WTC11 (cell line): ENCODE measurements around the gene PPP2R2C. TPM values are rescaled to one million over a fixed set of nuclear protein-coding genes. Genes with fewer than 3 reads are reported as not detected.

Source experiments
- ATF1 ChIP-seq: sonication (generic); formaldehyde crosslinking; IDR thresholded peaks from 2 replicates; pipeline ENCODE4 v1.8.1; 2023; ENCODE audit warnings: mild to moderate bottlenecking, moderate library complexity, missing genetic modification reagents
- CBFB ChIP-seq: sonication (generic); formaldehyde crosslinking; IDR thresholded peaks from 2 replicates; pipeline ENCODE4 v1.8.1; 2022; ENCODE audit warnings: mild to moderate bottlenecking, low read depth, missing genetic modification reagents
- CREB1 ChIP-seq: sonication (generic); formaldehyde crosslinking; IDR thresholded peaks from 2 replicates; pipeline ENCODE4 v1.8.0; 2023; ENCODE audit warnings: mild to moderate bottlenecking, missing genetic modification reagents
- CREM ChIP-seq: sonication (generic); formaldehyde crosslinking; IDR thresholded peaks from 2 replicates; pipeline ENCODE4 v1.8.1; 2022; ENCODE audit warnings: mild to moderate bottlenecking, missing genetic modification reagents, moderate library complexity
- FOXK1 ChIP-seq: sonication (generic); formaldehyde crosslinking; IDR thresholded peaks from 2 replicates; pipeline ENCODE4 v1.8.0; 2022; ENCODE audit warnings: mild to moderate bottlenecking, moderate library complexity, missing genetic modification reagents
- FOXP1 ChIP-seq: sonication (generic); formaldehyde crosslinking; IDR thresholded peaks from 2 replicates; pipeline ENCODE4 v1.8.0; 2022; ENCODE audit warnings: missing genetic modification reagents, mild to moderate bottlenecking, moderate library complexity, borderline replicate concordance
- GABPB1 ChIP-seq: sonication (generic); formaldehyde crosslinking; IDR thresholded peaks from 2 replicates; pipeline ENCODE4 v1.8.1; 2023; ENCODE audit warnings: mild to moderate bottlenecking, missing genetic modification reagents
- GTF2I ChIP-seq: fragments of 250-450 bp; sonication (Bioruptor Pico); conservative IDR thresholded peaks from 2 replicates; pipeline ENCODE4 v1.4.0; 2021; ENCODE audit warnings: mild to moderate bottlenecking
- JUN ChIP-seq: sonication (generic); formaldehyde crosslinking; IDR thresholded peaks from 2 replicates; pipeline ENCODE4 v1.8.0; 2023; ENCODE audit warnings: mild to moderate bottlenecking, missing genetic modification reagents
- MXD4 ChIP-seq: fragments of 250-450 bp; sonication (Bioruptor Pico); IDR thresholded peaks from 2 replicates; pipeline ENCODE4 v1.8.0; 2021; ENCODE audit warnings: mild to moderate bottlenecking, moderate library complexity, borderline replicate concordance
- NR1H2 ChIP-seq: sonication (generic); formaldehyde crosslinking; IDR thresholded peaks from 2 replicates; pipeline ENCODE4 v1.9.0; 2021; ENCODE audit warnings: mild to moderate bottlenecking, moderate library complexity, missing genetic modification reagents
- NR3C1 ChIP-seq: sonication (generic); formaldehyde crosslinking; conservative IDR thresholded peaks from 2 replicates; pipeline ENCODE4 v1.8.1; 2023; ENCODE audit warnings: low read depth, mild to moderate bottlenecking, missing genetic modification reagents
- PRRX2 ChIP-seq: fragments of 250-450 bp; sonication (Bioruptor Pico); IDR thresholded peaks from 2 replicates; pipeline ENCODE4 v1.8.0; 2021; ENCODE audit warnings: mild to moderate bottlenecking
- TCF7 ChIP-seq: sonication (generic); formaldehyde crosslinking; IDR thresholded peaks from 2 replicates; pipeline ENCODE4 v1.8.0; 2022; ENCODE audit warnings: mild to moderate bottlenecking, low read depth, missing genetic modification reagents, moderate library complexity
- TEAD1 ChIP-seq: sonication (generic); formaldehyde crosslinking; IDR thresholded peaks from 2 replicates; pipeline ENCODE4 v1.8.0; 2022; ENCODE audit warnings: mild to moderate bottlenecking, missing genetic modification reagents
- ZNF263 ChIP-seq: sonication (generic); formaldehyde crosslinking; IDR thresholded peaks from 2 replicates; pipeline ENCODE4 v1.8.1; 2022; ENCODE audit warnings: low read depth, mild to moderate bottlenecking, moderate library complexity, missing genetic modification reagents
- ZNF396 ChIP-seq: fragments of 250-450 bp; sonication (Bioruptor Pico); IDR thresholded peaks from 2 replicates; pipeline ENCODE4 v1.8.0; 2021; ENCODE audit warnings: mild to moderate bottlenecking, moderate library complexity, borderline replicate concordance
- ZNF423 ChIP-seq: fragments of 250-450 bp; sonication (Bioruptor Pico); IDR thresholded peaks from 2 replicates; pipeline ENCODE4 v2.1.2; 2022; ENCODE audit warnings: mild to moderate bottlenecking, moderate library complexity
- total RNA-seq: library from RNA; stranded (reverse); gene quantifications from 3 replicates; pipeline ENCODE4 v1.2.3, GENCODE V29; 2021
- TF ChIP-seq, protein P1 (sequence below): sonication (generic); formaldehyde crosslinking; IDR thresholded peaks from 2 replicates; pipeline ENCODE4 v1.8.1; 2022; ENCODE audit warnings: mild to moderate bottlenecking, moderate library complexity, missing genetic modification reagents
- TF ChIP-seq, protein P2 (sequence below): sonication (generic); formaldehyde crosslinking; IDR thresholded peaks from 2 replicates; pipeline ENCODE4 v1.8.0; 2023; ENCODE audit warnings: missing genetic modification reagents
- TF ChIP-seq, protein P3 (sequence below): sonication (generic); formaldehyde crosslinking; IDR thresholded peaks from 2 replicates; pipeline ENCODE4 v1.8.0; 2023; ENCODE audit warnings: missing genetic modification reagents, mild to moderate bottlenecking, borderline replicate concordance
- TF ChIP-seq, protein P4 (sequence below): sonication (generic); formaldehyde crosslinking; IDR thresholded peaks from 2 replicates; pipeline ENCODE4 v1.8.0; 2022; ENCODE audit warnings: mild to moderate bottlenecking, missing genetic modification reagents
- TF ChIP-seq, protein P5 (sequence below): sonication (generic); formaldehyde crosslinking; IDR thresholded peaks from 2 replicates; pipeline ENCODE4 v1.8.1; 2023; ENCODE audit warnings: mild to moderate bottlenecking, missing genetic modification reagents, moderate library complexity
- TF ChIP-seq, protein P6 (sequence below): sonication (generic); formaldehyde crosslinking; IDR thresholded peaks from 2 replicates; pipeline ENCODE4 v1.8.0; 2023; ENCODE audit warnings: mild to moderate bottlenecking, missing genetic modification reagents
- TF ChIP-seq, protein P7 (sequence below): fragments of 250-450 bp; sonication (Bioruptor Pico); IDR thresholded peaks from 2 replicates; pipeline ENCODE4 v1.9.0; 2021; ENCODE audit warnings: mild to moderate bottlenecking
- TF ChIP-seq, protein P8 (sequence below): sonication (generic); formaldehyde crosslinking; IDR thresholded peaks from 2 replicates; pipeline ENCODE4 v1.8.1; 2023; ENCODE audit warnings: mild to moderate bottlenecking, missing genetic modification reagents, moderate library complexity

Gene PPP2R2C
- total RNA-seq, 1 experiment from 2014 or later, result 11.5 TPM

DNA sequence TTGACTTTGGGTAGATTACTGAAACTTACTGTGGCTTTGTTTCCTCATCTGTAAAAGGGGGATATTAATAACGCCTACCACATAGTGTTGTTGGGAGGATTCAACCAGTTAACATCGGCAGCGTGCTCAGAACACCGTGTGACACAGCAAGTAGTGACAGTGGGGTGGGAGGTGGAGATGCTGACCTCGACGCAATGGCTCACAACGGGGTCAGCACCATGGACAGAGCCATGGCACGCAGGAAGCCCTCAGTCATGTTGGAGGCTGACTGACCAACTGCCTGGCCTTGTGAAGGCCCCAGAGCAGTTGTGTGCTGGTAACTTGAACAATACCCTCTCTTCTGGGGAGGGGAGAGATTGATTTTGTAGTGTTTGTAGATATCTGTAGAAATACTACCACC, 109.5 kb downstream of the PPP2R2C start (continued):
- TF ChIP-seq, protein P1, sequence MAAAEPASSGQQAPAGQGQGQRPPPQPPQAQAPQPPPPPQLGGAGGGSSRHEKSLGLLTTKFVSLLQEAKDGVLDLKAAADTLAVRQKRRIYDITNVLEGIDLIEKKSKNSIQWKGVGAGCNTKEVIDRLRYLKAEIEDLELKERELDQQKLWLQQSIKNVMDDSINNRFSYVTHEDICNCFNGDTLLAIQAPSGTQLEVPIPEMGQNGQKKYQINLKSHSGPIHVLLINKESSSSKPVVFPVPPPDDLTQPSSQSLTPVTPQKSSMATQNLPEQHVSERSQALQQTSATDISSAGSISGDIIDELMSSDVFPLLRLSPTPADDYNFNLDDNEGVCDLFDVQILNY, result 0 out of 2 replicates have a peak, but pooled peaks have one; percentile 33
- TF ChIP-seq, protein P2, sequence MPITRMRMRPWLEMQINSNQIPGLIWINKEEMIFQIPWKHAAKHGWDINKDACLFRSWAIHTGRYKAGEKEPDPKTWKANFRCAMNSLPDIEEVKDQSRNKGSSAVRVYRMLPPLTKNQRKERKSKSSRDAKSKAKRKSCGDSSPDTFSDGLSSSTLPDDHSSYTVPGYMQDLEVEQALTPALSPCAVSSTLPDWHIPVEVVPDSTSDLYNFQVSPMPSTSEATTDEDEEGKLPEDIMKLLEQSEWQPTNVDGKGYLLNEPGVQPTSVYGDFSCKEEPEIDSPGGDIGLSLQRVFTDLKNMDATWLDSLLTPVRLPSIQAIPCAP (CRISPR knock-in tag), result peak; percentile 84; the same call in 1 of the 2 replicates
- TF ChIP-seq GTF2I (CRISPR knock-in tag), result no peak
- 0 out of 2 replicates have a peak, but pooled peaks have one; percentile 57 for TF ChIP-seq CREM (CRISPR knock-in tag)
- 0 out of 2 replicates have a peak, but pooled peaks have one; percentile 41 for TF ChIP-seq CBFB
- no peak for TF ChIP-seq ZNF263 (CRISPR knock-in tag)
- peak; percentile 81; the same call in 1 of the 2 replicates for TF ChIP-seq TEAD1 (CRISPR knock-in tag)
- TF ChIP-seq, protein P3, sequence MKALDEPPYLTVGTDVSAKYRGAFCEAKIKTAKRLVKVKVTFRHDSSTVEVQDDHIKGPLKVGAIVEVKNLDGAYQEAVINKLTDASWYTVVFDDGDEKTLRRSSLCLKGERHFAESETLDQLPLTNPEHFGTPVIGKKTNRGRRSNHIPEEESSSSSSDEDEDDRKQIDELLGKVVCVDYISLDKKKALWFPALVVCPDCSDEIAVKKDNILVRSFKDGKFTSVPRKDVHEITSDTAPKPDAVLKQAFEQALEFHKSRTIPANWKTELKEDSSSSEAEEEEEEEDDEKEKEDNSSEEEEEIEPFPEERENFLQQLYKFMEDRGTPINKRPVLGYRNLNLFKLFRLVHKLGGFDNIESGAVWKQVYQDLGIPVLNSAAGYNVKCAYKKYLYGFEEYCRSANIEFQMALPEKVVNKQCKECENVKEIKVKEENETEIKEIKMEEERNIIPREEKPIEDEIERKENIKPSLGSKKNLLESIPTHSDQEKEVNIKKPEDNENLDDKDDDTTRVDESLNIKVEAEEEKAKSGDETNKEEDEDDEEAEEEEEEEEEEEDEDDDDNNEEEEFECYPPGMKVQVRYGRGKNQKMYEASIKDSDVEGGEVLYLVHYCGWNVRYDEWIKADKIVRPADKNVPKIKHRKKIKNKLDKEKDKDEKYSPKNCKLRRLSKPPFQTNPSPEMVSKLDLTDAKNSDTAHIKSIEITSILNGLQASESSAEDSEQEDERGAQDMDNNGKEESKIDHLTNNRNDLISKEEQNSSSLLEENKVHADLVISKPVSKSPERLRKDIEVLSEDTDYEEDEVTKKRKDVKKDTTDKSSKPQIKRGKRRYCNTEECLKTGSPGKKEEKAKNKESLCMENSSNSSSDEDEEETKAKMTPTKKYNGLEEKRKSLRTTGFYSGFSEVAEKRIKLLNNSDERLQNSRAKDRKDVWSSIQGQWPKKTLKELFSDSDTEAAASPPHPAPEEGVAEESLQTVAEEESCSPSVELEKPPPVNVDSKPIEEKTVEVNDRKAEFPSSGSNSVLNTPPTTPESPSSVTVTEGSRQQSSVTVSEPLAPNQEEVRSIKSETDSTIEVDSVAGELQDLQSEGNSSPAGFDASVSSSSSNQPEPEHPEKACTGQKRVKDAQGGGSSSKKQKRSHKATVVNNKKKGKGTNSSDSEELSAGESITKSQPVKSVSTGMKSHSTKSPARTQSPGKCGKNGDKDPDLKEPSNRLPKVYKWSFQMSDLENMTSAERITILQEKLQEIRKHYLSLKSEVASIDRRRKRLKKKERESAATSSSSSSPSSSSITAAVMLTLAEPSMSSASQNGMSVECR, result peak; percentile 91
- TF ChIP-seq, protein P4, sequence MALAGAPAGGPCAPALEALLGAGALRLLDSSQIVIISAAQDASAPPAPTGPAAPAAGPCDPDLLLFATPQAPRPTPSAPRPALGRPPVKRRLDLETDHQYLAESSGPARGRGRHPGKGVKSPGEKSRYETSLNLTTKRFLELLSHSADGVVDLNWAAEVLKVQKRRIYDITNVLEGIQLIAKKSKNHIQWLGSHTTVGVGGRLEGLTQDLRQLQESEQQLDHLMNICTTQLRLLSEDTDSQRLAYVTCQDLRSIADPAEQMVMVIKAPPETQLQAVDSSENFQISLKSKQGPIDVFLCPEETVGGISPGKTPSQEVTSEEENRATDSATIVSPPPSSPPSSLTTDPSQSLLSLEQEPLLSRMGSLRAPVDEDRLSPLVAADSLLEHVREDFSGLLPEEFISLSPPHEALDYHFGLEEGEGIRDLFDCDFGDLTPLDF (CRISPR knock-in tag), result peak; percentile 69; the same call in 1 of the 2 replicates
- no peak for TF ChIP-seq PRRX2 (CRISPR knock-in tag)
- TF ChIP-seq JUN (CRISPR knock-in tag), result 0 out of 2 replicates have a peak, but pooled peaks have one; percentile 77
- TF ChIP-seq ZNF423 (CRISPR knock-in tag), result no peak
- TF ChIP-seq, protein P5, sequence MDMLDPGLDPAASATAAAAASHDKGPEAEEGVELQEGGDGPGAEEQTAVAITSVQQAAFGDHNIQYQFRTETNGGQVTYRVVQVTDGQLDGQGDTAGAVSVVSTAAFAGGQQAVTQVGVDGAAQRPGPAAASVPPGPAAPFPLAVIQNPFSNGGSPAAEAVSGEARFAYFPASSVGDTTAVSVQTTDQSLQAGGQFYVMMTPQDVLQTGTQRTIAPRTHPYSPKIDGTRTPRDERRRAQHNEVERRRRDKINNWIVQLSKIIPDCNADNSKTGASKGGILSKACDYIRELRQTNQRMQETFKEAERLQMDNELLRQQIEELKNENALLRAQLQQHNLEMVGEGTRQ (CRISPR knock-in tag), result no peak
- TF ChIP-seq, protein P6, sequence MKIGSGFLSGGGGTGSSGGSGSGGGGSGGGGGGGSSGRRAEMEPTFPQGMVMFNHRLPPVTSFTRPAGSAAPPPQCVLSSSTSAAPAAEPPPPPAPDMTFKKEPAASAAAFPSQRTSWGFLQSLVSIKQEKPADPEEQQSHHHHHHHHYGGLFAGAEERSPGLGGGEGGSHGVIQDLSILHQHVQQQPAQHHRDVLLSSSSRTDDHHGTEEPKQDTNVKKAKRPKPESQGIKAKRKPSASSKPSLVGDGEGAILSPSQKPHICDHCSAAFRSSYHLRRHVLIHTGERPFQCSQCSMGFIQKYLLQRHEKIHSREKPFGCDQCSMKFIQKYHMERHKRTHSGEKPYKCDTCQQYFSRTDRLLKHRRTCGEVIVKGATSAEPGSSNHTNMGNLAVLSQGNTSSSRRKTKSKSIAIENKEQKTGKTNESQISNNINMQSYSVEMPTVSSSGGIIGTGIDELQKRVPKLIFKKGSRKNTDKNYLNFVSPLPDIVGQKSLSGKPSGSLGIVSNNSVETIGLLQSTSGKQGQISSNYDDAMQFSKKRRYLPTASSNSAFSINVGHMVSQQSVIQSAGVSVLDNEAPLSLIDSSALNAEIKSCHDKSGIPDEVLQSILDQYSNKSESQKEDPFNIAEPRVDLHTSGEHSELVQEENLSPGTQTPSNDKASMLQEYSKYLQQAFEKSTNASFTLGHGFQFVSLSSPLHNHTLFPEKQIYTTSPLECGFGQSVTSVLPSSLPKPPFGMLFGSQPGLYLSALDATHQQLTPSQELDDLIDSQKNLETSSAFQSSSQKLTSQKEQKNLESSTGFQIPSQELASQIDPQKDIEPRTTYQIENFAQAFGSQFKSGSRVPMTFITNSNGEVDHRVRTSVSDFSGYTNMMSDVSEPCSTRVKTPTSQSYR (CRISPR knock-in tag), result peak; percentile 74
- no peak for TF ChIP-seq GABPB1
- TF ChIP-seq TCF7 (CRISPR knock-in tag), result no peak
- TF ChIP-seq MXD4, result no peak
- no peak for TF ChIP-seq ZNF396 (CRISPR knock-in tag)
- TF ChIP-seq NR1H2 (CRISPR knock-in tag), result no peak
- peak; percentile 83 for TF ChIP-seq FOXK1 (CRISPR knock-in tag)
- TF ChIP-seq, protein P7, sequence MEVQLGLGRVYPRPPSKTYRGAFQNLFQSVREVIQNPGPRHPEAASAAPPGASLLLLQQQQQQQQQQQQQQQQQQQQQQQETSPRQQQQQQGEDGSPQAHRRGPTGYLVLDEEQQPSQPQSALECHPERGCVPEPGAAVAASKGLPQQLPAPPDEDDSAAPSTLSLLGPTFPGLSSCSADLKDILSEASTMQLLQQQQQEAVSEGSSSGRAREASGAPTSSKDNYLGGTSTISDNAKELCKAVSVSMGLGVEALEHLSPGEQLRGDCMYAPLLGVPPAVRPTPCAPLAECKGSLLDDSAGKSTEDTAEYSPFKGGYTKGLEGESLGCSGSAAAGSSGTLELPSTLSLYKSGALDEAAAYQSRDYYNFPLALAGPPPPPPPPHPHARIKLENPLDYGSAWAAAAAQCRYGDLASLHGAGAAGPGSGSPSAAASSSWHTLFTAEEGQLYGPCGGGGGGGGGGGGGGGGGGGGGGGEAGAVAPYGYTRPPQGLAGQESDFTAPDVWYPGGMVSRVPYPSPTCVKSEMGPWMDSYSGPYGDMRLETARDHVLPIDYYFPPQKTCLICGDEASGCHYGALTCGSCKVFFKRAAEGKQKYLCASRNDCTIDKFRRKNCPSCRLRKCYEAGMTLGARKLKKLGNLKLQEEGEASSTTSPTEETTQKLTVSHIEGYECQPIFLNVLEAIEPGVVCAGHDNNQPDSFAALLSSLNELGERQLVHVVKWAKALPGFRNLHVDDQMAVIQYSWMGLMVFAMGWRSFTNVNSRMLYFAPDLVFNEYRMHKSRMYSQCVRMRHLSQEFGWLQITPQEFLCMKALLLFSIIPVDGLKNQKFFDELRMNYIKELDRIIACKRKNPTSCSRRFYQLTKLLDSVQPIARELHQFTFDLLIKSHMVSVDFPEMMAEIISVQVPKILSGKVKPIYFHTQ, result no peak
- TF ChIP-seq, protein P8, sequence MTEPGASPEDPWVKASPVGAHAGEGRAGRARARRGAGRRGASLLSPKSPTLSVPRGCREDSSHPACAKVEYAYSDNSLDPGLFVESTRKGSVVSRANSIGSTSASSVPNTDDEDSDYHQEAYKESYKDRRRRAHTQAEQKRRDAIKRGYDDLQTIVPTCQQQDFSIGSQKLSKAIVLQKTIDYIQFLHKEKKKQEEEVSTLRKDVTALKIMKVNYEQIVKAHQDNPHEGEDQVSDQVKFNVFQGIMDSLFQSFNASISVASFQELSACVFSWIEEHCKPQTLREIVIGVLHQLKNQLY (CRISPR knock-in tag), result 0 out of 2 replicates have a peak, but pooled peaks have one; percentile 72
- peak; percentile 95 for TF ChIP-seq FOXP1 (CRISPR knock-in tag)
- TF ChIP-seq NR3C1, result no peak
- TF ChIP-seq ATF1 (CRISPR knock-in tag), result no peak; the same call in 1 of the 2 replicates
- TF ChIP-seq CREB1 (CRISPR knock-in tag), result peak; percentile 59; the same call in 1 of the 2 replicates
